Measurements from ENCODE around the gene FGGY. TPM values are rescaled to one million over a fixed set of nuclear protein-coding genes. Genes with fewer than 3 reads are reported as not detected.

Gene FGGY
- total RNA-seq, 1 experiment from 2014 or later, result 14.6 TPM

DNA sequence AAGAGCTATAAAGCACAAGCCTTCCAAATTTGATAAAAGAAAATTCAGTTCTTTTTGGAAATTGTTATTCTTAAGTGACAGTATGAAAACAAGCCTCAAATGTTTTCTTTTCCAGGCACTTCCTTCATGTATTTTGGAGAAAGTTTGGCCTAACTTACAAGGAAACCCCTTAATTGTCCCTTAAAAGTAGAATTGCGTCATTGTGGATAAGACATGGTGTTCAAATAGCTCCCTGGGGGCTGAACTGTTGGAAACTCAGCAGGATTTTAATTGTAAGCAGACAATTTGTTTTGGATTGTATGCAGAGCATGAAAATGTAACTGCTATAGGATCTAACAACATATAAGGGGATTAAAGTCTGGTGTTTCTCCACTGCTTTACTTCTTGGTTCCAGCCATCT is 35.4 kb upstream of the FGGY start:
- no peak overlapping the region for H2BK12ac ChIP-seq (ENCODE audit: insufficient read length, low read depth, low read length)
- no peak overlapping the region for H3K23ac ChIP-seq (ENCODE audit: insufficient read length, low read depth, low read length)
- no peaks in the 10 kb centered on the region for H3K9me3 ChIP-seq (ENCODE audit: control insufficient read depth, low read depth, low read length)
- no peak overlapping the region for H3K4ac ChIP-seq (ENCODE audit: low read depth, low read length)
- no peaks in the 10 kb centered on the region for H4K20me1 ChIP-seq (ENCODE audit: control insufficient read depth, insufficient read depth, insufficient read length)
- no peak overlapping the region for H3K14ac ChIP-seq (ENCODE audit: insufficient read depth, low read length)
- no peak overlapping the region for H2BK20ac ChIP-seq (ENCODE audit: low read depth, low read length, poor library complexity, severe bottlenecking)
- H3K79me2 ChIP-seq (ENCODE audit: insufficient read depth, low read length), result no peaks in the 10 kb centered on the region
- H2AK5ac ChIP-seq (ENCODE audit: insufficient read length, low read length), result no peak overlapping the region
- H4K91ac ChIP-seq (ENCODE audit: insufficient read length, low read depth, low read length), result no peak overlapping the region
- TF ChIP-seq, protein P1, sequence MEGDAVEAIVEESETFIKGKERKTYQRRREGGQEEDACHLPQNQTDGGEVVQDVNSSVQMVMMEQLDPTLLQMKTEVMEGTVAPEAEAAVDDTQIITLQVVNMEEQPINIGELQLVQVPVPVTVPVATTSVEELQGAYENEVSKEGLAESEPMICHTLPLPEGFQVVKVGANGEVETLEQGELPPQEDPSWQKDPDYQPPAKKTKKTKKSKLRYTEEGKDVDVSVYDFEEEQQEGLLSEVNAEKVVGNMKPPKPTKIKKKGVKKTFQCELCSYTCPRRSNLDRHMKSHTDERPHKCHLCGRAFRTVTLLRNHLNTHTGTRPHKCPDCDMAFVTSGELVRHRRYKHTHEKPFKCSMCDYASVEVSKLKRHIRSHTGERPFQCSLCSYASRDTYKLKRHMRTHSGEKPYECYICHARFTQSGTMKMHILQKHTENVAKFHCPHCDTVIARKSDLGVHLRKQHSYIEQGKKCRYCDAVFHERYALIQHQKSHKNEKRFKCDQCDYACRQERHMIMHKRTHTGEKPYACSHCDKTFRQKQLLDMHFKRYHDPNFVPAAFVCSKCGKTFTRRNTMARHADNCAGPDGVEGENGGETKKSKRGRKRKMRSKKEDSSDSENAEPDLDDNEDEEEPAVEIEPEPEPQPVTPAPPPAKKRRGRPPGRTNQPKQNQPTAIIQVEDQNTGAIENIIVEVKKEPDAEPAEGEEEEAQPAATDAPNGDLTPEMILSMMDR (conservative IDR thresholded peaks at IDR 0.05), result no peak
- no peak overlapping the region for H2BK15ac ChIP-seq (ENCODE audit: low read depth, low read length)
- DNase-seq, result no peak
- H2BK5ac ChIP-seq (ENCODE audit: insufficient read length, low read length), result no peak overlapping the region
- Mint-ChIP-seq H3K36me3 (ENCODE audit: insufficient read depth in 1 of 3, low read depth in 3 of 3) (peaks cover 0 to 2% (median 0%) of the 10 kb centered on the region in 3 experiments; a peak in 2 of 7 replicates), H3K4me3 (no peak overlapping the region), H3K27ac (no peak overlapping the region), H3K27me3 (ENCODE audit: low read depth) (no peaks in the 10 kb centered on the region), H3K9me3 (peaks cover 0 to 3% of the 10 kb centered on the region in 2 experiments; a peak in 1 of 5 replicates), H3K4me1 (peaks cover 3 to 17% of the 10 kb centered on the region in 2 experiments)
- no peaks in the 10 kb centered on the region for H3K79me1 ChIP-seq (ENCODE audit: insufficient read depth, low read depth, low read length, poor library complexity, severe bottlenecking)
- no peak overlapping the region for H3T11ph ChIP-seq (ENCODE audit: low read length)
- H3K56ac ChIP-seq (ENCODE audit: insufficient read length, low read depth, low read length), result no peak overlapping the region
- H3K27ac ChIP-seq (ENCODE audit: insufficient read length, low read depth, low read length), result no peak overlapping the region
- no peak overlapping the region for H2AFZ ChIP-seq (ENCODE audit: low read length)
- H3K27me3 ChIP-seq (ENCODE audit: insufficient read depth, low read length), result no peaks in the 10 kb centered on the region
- WGBS (ENCODE audit: extremely low coverage, insufficient read length, low lambda C conversion rate), result no CpG with 5 or more reads among the region's 1 CpG
- H3K9ac ChIP-seq (ENCODE audit: extremely low read depth, insufficient read length, low read length), result no peak overlapping the region
- H3K4me1 ChIP-seq (ENCODE audit: insufficient read depth, low read length), result peaks cover 1% of the 10 kb centered on the region; the same call in 1 of the 2 replicates
- no peak overlapping the region for H3K18ac ChIP-seq (ENCODE audit: insufficient read length, low read depth, low read length)
- H4K8ac ChIP-seq (replicated peaks; ENCODE audit: insufficient read length, low read depth, low read length), result no peak overlapping the region
- H2BK120ac ChIP-seq (ENCODE audit: low read depth, low read length, poor library complexity, severe bottlenecking), result no peak overlapping the region
- H3K23me2 ChIP-seq (ENCODE audit: insufficient read length, low read depth, low read length, poor library complexity, severe bottlenecking), result no peaks in the 10 kb centered on the region
- H3K4me2 ChIP-seq (ENCODE audit: insufficient read depth, insufficient read length, low read length), result no peak overlapping the region
- no peak overlapping the region for H4K5ac ChIP-seq (ENCODE audit: insufficient read length, low read depth, low read length)
